ENCODE measurements around the gene KLK13. TPM values are rescaled to one million over a fixed set of nuclear protein-coding genes. Genes with fewer than 3 reads are reported as not detected.

Gene KLK13
- total RNA-seq, 1 donor from 2014 or later, result not detected

DNA sequence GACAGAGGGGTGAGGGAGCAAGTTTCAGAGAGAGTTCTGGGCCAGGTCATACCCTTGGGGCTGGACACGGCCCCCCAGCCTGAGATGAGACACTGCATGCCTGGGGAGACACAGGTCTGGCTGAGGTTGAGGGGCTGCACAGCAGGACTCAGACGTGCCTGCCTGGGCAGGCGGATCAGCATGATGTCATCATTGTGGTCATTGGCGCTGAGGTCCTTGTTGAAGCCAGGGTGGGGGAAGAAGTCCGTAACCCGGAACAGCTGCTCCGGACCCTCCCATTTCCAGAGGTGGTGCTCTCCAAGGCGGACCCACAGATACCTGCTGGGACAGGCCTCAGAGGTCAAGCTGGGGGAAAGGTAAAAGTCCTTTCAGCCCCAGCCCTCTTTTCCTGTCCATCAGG is 58.5 kb downstream of the KLK13 start:
- DNase-seq (ENCODE audit: low spot score in 2 of 2), result no peak
- TF ChIP-seq, protein P1, sequence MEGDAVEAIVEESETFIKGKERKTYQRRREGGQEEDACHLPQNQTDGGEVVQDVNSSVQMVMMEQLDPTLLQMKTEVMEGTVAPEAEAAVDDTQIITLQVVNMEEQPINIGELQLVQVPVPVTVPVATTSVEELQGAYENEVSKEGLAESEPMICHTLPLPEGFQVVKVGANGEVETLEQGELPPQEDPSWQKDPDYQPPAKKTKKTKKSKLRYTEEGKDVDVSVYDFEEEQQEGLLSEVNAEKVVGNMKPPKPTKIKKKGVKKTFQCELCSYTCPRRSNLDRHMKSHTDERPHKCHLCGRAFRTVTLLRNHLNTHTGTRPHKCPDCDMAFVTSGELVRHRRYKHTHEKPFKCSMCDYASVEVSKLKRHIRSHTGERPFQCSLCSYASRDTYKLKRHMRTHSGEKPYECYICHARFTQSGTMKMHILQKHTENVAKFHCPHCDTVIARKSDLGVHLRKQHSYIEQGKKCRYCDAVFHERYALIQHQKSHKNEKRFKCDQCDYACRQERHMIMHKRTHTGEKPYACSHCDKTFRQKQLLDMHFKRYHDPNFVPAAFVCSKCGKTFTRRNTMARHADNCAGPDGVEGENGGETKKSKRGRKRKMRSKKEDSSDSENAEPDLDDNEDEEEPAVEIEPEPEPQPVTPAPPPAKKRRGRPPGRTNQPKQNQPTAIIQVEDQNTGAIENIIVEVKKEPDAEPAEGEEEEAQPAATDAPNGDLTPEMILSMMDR (IDR thresholded peaks at IDR 0.05), result no peak
- Histone ChIP-seq H3K9me3 (no peaks in the 10 kb centered on the region), H3K36me3 (no peaks in the 10 kb centered on the region), H3K4me1 (no peaks in the 10 kb centered on the region), H3K27ac (no peak overlapping the region), H3K4me3 (no peak overlapping the region), H3K27me3 (no peaks in the 10 kb centered on the region)
- intact Hi-C loops (cut with DNase I), result no loop called here

Other genes starting within 250 kb of the KLK13 start
- not detected for gene KLK1, start 241.3 kb downstream of the KLK13 start, total RNA-seq
- not detected for gene KLK15, start 231.5 kb downstream of the KLK13 start, total RNA-seq
- gene KLK3, start 210.2 kb downstream of the KLK13 start, total RNA-seq, result not detected
- gene KLK2, start 191.7 kb downstream of the KLK13 start, total RNA-seq, result not detected
- gene KLK4, start 153.7 kb downstream of the KLK13 start, total RNA-seq, result not detected
- gene KLK5, start 112.1 kb downstream of the KLK13 start, total RNA-seq, result not detected
- not detected for gene KLK6, start 95.5 kb downstream of the KLK13 start, total RNA-seq
- gene KLK7, start 81.2 kb downstream of the KLK13 start, total RNA-seq, result not detected
- not detected for gene KLK8, start 63.5 kb downstream of the KLK13 start, total RNA-seq
- 1.6 TPM for gene KLK10, start 45.4 kb downstream of the KLK13 start, total RNA-seq
- gene KLK11, start 38.5 kb downstream of the KLK13 start, total RNA-seq, result not detected
- gene KLK12, start 30.1 kb downstream of the KLK13 start, total RNA-seq, result not detected
- gene KLK14, start 17.8 kb upstream of the KLK13 start, total RNA-seq, result not detected
- 8.9 TPM for gene CTU1, start 43.3 kb upstream of the KLK13 start, total RNA-seq
- gene SIGLEC9, start 59.8 kb upstream of the KLK13 start, total RNA-seq, result 0.85 TPM
- 4.8 TPM for gene SIGLEC7, start 77.2 kb upstream of the KLK13 start, total RNA-seq
- gene CD33, start 160.0 kb upstream of the KLK13 start, total RNA-seq, result 1.3 TPM
- not detected for gene SIGLECL1, start 186.0 kb upstream of the KLK13 start, total RNA-seq
- gene IGLON5, start 246.6 kb upstream of the KLK13 start, total RNA-seq, result 4.9 TPM

Data from ascending aorta (tissue), 2 donors.